HG02870 (cell line): ENCODE measurements around the gene PLEKHA5.
"Not testable (repeated sequence)": the region's sequence is repeated elsewhere in the genome, so short reads cannot be mapped to it uniquely, and the experiment has no call there.

Experiments
- ATAC-seq: cut with Tn5 transposase; IDR thresholded peaks from one replicate; pipeline ENCODE4 v1.9.1; 2021; ENCODE audit warnings: mild to moderate bottlenecking, moderate library complexity; ENCODE audit not compliant: unreplicated experiment

The PLEKHA5 gene

GRCh38 chr12:19398376-19399363 lies 269.1 kb downstream of the PLEKHA5 start:
- no peak for ATAC-seq

- not testable (repeated sequence) for ATAC-seq
Measured at GRCh38 chr12:19400649-19401285, 271.2 kb downstream of the PLEKHA5 start.

GRCh38 chr12:19402211-19402610 lies 272.7 kb downstream of the PLEKHA5 start:
- no peak for ATAC-seq

- ATAC-seq = no peak
Measured at GRCh38 chr12:19402743-19403431, 273.4 kb downstream of the PLEKHA5 start.

GRCh38 chr12:19404242-19404880 lies 274.8 kb downstream of the PLEKHA5 start:
- ATAC-seq = no peak

GRCh38 chr12:19409376-19409775 lies 279.8 kb downstream of the PLEKHA5 start:
- ATAC-seq = no peak

- ATAC-seq = no peak
Measured at GRCh38 chr12:19410211-19410610, 280.7 kb downstream of the PLEKHA5 start.

GRCh38 chr12:19410629-19411185 lies 281.2 kb downstream of the PLEKHA5 start:
- no peak for ATAC-seq

- no peak for ATAC-seq
Measured at GRCh38 chr12:19411234-19412204, 282.0 kb downstream of the PLEKHA5 start.

GRCh38 chr12:19412844-19413243 lies 283.3 kb downstream of the PLEKHA5 start:
- ATAC-seq = no peak

- not testable (repeated sequence) for ATAC-seq
Measured at GRCh38 chr12:19413582-19413981, 284.0 kb downstream of the PLEKHA5 start.

- no peak for ATAC-seq
Measured at GRCh38 chr12:19415563-19415962, 286.0 kb downstream of the PLEKHA5 start.

GRCh38 chr12:19419086-19419485 lies 289.6 kb downstream of the PLEKHA5 start:
- no peak for ATAC-seq

GRCh38 chr12:19421503-19422282 lies 292.2 kb downstream of the PLEKHA5 start:
- ATAC-seq = no peak

GRCh38 chr12:19423166-19423930 lies 293.8 kb downstream of the PLEKHA5 start:
- no peak for ATAC-seq
